ENCODE data around the gene ARID2.

ARID2 gene

GRCh38 chr12:45773747-45774146, 44.2 kb downstream of the ARID2 start:
- DNase-seq: no peak

GRCh38 chr12:45774508-45775162, 45.1 kb downstream of the ARID2 start:
- no peak for DNase-seq

- DNase-seq: no peak
Measured at GRCh38 chr12:45775465-45775864, 46.0 kb downstream of the ARID2 start.

GRCh38 chr12:45775964-45776363, 46.5 kb downstream of the ARID2 start:
- DNase-seq: no peak

GRCh38 chr12:45779936-45780335, 50.4 kb downstream of the ARID2 start:
- no peak for DNase-seq

- DNase-seq: no peak
Measured at GRCh38 chr12:45781080-45781479, 51.6 kb downstream of the ARID2 start.

- DNase-seq: no peak
Measured at GRCh38 chr12:45785315-45785714, 55.8 kb downstream of the ARID2 start.

GRCh38 chr12:45789025-45789424, 59.5 kb downstream of the ARID2 start:
- no peak for DNase-seq

GRCh38 chr12:45794422-45794821, 64.9 kb downstream of the ARID2 start:
- no peak for DNase-seq

GRCh38 chr12:45801625-45802024, 72.1 kb downstream of the ARID2 start:
- DNase-seq: no peak

GRCh38 chr12:45803111-45803510, 73.6 kb downstream of the ARID2 start:
- no peak for DNase-seq

- DNase-seq: no peak
Measured at GRCh38 chr12:45816652-45817051, 87.1 kb downstream of the ARID2 start.

GRCh38 chr12:45827974-45828373, 98.5 kb downstream of the ARID2 start:
- DNase-seq: no peak

- no peak for DNase-seq
Measured at GRCh38 chr12:45828402-45828801, 98.9 kb downstream of the ARID2 start.

- no peak for DNase-seq
Measured at GRCh38 chr12:45831590-45831989, 102.1 kb downstream of the ARID2 start.

GRCh38 chr12:45833401-45833800, 103.9 kb downstream of the ARID2 start:
- no peak for DNase-seq

GRCh38 chr12:45834809-45835208, 105.3 kb downstream of the ARID2 start:
- DNase-seq: no peak

- DNase-seq: no peak
Measured at GRCh38 chr12:45839917-45840316, 110.4 kb downstream of the ARID2 start.

GRCh38 chr12:45849289-45849688, 119.8 kb downstream of the ARID2 start:
- DNase-seq: no peak

- no peak for DNase-seq
Measured at GRCh38 chr12:45850302-45850701, 120.8 kb downstream of the ARID2 start.

GRCh38 chr12:45852508-45852907, 123.0 kb downstream of the ARID2 start:
- DNase-seq: no peak

- DNase-seq: no peak
Measured at GRCh38 chr12:45853550-45853949, 124.0 kb downstream of the ARID2 start.

GRCh38 chr12:45863332-45863731, 133.8 kb downstream of the ARID2 start:
- DNase-seq: no peak

- DNase-seq: no peak
Measured at GRCh38 chr12:45866299-45866698, 136.8 kb downstream of the ARID2 start.

GRCh38 chr12:45872446-45872845, 142.9 kb downstream of the ARID2 start:
- no peak for DNase-seq

- DNase-seq: no peak
Measured at GRCh38 chr12:45877069-45877468, 147.6 kb downstream of the ARID2 start.

Measured in NCI-H187 (cell line).